Stimulated activated CD8-positive, alpha-beta memory T cell treated with anti-CD3 and anti-CD28 coated beads, Interleukin-4, amount 100 ng/mL, for 48 hours (primary cell): ENCODE results near the gene CCDC12.

Experiments
- DNase-seq: peaks from one replicate; pipeline ENCODE4 v3.0.0-alpha.2; 2020

CCDC12 gene

DNA sequence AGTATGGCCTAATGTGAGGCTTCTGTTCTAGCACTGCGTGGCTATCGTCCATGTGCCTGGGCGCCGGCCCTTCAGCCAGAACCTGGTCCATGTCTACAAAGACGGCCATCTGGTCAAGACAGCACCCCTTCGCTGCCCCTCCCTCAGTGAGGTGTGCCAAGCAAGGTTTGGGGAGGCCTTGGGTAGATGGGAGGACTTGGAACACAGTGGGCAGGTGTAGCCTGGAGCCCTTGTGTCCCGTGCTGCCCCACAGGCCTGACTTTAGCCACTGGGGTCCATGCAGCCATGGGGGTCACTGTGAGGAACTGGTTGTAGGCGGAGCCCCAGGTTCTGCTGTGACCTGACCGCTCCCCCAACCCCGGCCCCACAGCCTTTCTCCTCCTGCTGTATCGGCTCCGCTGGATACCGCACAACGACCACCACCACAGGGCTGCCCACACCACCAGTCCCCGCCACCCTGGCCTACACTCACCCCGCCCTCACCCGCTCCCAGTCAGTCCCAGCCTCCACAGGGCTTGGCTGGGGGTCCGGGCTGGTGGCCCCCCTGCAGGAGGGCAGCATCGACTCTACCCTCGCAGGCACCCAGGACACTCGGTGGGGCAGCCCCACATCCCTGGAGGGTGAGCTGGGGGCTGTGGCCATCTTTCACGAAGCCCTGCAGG is 19.5 kb upstream of the CCDC12 start:
- no peak for DNase-seq

GRCh38 chr3:46994801-46995731 is 18.5 kb upstream of the CCDC12 start:
- DNase-seq = no peak

DNA sequence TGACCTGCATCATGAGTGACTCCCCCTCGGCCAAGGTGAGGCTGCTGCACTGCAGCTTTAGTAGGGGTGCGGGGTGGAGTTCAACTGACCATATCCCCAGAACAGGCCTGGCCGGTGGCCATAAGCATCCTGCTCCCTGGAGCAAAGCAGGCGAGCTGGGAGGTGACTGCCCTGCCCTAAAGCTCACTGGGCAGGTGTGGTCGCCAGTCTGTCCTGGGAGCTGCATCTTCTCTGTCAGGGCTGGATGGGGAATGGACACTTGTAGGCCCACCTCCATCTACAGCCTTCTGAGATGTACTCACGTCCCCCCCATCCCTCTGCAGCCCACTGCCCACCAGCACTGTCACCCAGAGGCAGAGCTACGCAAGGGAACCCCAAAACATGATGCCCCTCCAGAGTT is 17.4 kb upstream of the CCDC12 start:
- no peak for DNase-seq

GRCh38 chr3:46993292-46993691 is 16.7 kb upstream of the CCDC12 start:
- DNase-seq = no peak

GRCh38 chr3:46992231-46992630 is 15.7 kb upstream of the CCDC12 start:
- no peak for DNase-seq

DNA sequence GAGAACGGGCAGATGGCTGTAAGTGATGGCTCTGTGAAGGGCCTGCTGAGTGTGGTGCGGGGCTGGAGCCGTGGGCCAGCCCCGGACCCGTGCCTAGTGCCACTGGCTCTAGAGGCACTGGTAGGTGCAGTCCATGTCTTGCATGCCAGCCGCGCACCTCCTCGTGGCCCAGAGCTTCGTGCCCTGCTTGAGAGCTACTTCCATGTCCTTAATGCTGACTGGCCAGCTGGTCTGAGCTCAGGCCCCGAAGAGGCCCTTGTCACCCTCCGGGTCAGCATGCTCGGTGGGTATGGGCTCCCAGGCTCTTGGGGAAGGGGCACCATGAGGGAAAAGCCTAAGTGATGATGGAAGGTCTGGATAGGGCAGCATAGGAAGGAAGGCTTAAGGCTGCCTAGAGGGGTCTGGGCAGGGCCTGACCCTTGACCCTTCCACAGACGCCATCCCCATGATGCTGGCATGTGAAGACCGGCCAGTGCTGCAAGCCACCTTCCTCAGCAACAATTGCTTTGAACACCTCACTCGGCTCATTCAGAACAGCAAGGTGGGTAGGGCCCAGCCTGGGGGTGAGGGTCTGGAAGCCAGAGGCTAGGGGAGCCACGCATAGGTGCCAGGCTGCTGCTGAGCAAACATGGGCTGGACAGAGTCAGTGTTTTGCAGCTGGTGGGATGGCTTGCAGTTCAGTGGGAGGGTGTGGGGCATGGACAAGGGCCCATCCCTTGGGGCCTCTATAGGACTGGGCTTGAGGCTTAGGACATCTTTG is 15.0 kb upstream of the CCDC12 start:
- DNase-seq = no peak

GRCh38 chr3:46990573-46991374 is 14.2 kb upstream of the CCDC12 start:
- DNase-seq = no peak

DNA sequence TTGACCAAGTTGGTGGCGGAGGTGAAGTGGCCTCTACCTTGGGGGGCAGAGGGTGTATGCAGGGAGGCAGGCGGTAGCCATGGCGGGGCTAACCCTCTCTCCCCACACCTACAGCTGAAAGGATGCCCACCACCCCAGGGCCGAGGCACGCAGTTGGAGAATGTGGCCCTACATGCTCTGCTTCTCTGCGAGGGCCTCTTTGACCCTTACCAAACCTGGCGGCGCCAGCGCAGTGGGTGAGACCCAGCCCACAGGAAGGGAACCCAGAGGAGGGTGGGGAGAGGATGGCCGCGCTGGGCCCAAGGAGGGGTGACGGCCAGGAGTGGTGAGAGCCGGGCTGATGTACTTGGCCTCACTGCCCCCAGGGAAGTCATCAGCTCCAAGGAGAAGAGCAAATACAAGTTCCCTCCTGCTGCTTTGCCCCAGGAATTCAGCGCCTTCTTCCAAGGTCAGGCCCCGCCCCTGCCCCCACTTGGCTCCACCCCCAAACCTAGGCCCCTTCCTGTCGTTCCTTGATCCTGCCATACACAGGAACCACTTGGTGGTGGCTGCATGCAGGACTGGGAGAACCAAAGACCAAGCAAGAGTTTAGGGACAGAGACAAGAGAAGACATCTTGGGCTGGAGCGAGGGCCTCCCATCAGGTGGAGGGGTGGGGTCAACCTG is 12.7 kb upstream of the CCDC12 start:
- DNase-seq = no peak

GRCh38 chr3:46988616-46989015 is 12.1 kb upstream of the CCDC12 start:
- no peak for DNase-seq

DNA sequence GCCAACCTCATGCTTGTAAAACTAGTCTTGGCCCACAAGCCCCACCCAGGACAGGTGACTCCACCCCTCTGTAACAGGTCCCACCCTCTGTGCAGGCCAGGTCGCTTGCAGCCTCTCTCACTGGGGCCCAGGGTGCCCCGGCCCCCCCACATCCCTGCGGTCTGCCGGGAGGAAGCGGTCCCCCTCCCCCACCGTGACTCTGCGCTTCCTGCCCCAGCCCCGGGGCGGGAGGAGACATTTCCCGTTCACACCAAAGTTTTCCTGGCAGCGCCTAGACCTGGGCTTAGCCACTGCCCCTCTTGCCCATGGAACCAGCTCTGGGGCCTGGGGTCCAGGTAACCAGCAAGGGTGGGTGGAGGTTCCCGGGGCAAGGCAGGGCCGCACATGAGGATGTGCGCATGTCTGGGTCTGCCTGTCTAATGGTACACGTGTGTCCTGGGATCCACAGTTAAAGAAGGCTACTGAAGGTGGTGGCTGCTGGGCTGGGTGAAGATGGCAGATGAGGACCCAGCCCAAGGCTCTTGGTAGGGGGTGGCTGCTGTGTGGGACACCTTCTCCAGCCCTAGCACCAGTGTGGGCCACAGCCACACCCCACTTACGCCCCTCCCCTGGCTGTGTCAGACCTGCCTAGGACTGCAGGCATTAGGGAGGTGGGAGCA is 11.3 kb upstream of the CCDC12 start:
- peak; percentile 87 for DNase-seq

- no peak for DNase-seq
These were observed 10.8 kb upstream of the CCDC12 start for GRCh38 chr3:46987319-46987742.

- DNase-seq = no peak
These were observed 10.3 kb upstream of the CCDC12 start for GRCh38 chr3:46986782-46987310.

DNA sequence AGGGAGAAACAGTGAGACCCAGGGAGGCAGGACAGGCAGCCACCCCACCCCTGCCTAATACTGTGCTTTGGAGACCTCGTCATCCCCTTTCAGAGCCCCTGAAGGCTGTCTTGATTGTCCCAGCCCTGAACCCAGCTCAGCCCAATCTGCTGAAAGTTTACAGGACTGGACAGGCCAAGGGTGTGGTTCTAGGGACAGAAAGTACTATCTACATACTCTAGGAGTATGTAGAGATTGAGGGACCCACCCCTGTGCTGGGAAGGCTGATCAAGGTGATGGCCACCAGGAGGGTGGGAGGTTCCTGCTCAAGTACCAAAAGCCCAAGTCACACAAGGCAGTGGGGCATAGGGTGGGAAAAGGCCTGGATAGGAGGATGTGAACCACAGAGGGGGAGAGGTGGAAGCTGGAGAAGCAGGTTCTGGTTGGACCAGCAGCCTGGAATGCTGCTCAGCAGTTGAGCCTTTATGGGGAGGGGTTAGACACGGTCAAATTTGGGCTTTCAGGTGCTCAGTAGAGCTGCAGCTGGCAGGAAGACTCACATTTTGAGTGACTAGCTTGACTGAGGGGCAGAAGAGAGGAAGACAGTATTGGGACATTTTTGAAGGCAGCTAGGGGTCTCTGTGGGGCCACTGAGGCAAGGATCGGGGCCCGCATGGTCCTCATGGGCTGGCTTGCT is 9.6 kb upstream of the CCDC12 start:
- DNase-seq = no peak

DNA sequence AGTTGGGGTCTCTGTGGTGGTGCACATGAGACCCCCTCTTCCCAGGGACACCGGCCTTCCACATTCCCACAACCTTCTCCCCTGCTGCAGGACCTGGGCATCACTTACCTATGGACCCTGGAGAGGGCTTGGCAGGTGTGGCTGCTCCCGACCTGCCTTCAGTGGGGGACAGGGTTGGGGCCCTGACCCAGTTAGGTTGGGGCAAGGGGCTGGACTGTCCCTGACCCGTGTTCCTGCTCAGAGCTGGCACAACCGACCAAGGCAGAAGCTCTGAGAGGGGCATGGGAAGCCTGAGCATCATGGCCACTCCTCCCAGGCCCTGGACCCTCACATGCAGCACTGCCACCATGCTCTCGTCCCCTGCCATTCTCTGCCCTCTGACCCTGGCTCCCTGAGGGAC is 9.0 kb upstream of the CCDC12 start:
- DNase-seq = no peak

- no peak for DNase-seq
These were observed 8.3 kb upstream of the CCDC12 start for GRCh38 chr3:46984591-46985459.

DNA sequence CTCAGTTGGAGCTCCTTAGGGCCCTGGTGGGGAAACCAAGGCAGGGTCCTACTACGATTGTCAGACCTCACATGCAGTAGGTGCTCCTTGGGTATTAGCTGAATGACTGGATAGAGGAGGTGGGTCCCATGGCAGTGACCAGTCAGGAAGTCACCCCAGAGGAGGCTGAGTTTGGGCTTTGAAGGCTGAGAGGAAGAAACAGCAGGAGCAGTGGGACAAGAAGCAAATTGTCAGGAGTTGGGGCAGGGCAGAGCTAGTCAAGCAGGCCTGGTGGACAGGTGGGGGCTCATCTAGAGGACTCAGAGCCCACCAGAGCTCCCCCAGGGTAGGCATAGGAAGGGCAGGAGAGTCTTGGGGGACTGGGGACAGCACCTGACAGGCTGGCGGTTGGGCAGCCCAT is 6.0 kb upstream of the CCDC12 start:
- no peak for DNase-seq

DNA sequence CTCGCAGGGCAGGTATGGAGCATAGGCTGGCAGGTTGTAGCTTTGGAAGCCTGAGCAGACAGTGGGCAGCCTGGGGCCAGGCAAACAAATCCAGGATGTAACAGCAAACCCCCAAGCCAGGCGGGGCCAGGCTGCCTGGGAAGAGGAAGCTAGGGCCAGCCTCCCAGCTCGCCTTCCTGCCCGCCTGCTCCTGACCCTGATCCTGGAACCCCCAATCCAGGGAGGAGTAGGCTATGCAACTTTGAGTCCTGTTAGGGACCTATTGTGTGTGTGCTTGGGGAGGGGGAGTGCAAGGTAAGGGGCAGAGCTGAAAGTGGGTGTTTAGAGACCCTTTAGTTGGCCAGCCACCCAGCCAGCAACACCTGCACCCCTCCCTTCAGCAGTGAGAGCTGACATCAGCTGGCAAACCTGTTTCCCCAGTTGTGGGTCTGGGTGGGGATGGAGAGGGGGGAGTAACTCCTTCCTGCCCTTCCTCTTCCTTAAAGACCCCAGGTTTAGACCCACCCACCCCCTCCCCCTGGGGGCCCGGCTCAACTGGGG is 5.5 kb upstream of the CCDC12 start:
- DNase-seq = no peak

GRCh38 chr3:46979958-46980497 is 3.5 kb upstream of the CCDC12 start:
- no peak for DNase-seq
